KMS-11 (cell line): ENCODE data around the gene GULP1.

Source experiments
- H2AFZ ChIP-seq: fragments of 200-600 bp; sonication (generic); 2 replicates; pipeline ENCODE4 v1.6.1; 2016; ENCODE audit warnings: antibody characterized with exemption, mixed run types, low read depth
- H3K27ac ChIP-seq: fragments of 200-600 bp; sonication (generic); 2 replicates; pipeline ENCODE4 v1.6.1; 2016; ENCODE audit warnings: mild to moderate bottlenecking, mixed run types
- H3K27me3 ChIP-seq: fragments of 200-600 bp; sonication (generic); 2 replicates; pipeline ENCODE4 v1.6.1; 2017; ENCODE audit warnings: mild to moderate bottlenecking, low read depth, mixed run types, moderate library complexity; ENCODE audit not compliant: insufficient read depth
- H3K36me3 ChIP-seq: fragments of 200-600 bp; sonication (generic); 2 replicates; pipeline ENCODE4 v1.6.1; 2017; ENCODE audit warnings: mild to moderate bottlenecking, mixed run types; ENCODE audit not compliant: insufficient read depth
- H3K4me1 ChIP-seq: fragments of 200-600 bp; sonication (generic); 2 replicates; pipeline ENCODE4 v1.6.1; 2016; ENCODE audit warnings: mild to moderate bottlenecking, low read depth, mixed run types; ENCODE audit not compliant: poor library complexity, severe bottlenecking
- H3K4me2 ChIP-seq: fragments of 200-600 bp; sonication (generic); 2 replicates; pipeline ENCODE4 v1.7.0; 2016; ENCODE audit warnings: mild to moderate bottlenecking, mixed run types
- H3K4me3 ChIP-seq: fragments of 200-600 bp; sonication (generic); IDR thresholded peaks from 2 replicates; pipeline ENCODE4 v1.6.1; 2017; ENCODE audit warnings: low read depth, low read length, mixed read lengths; ENCODE audit not compliant: insufficient read depth
- H3K79me2 ChIP-seq: fragments of 200-600 bp; sonication (generic); 2 replicates; pipeline ENCODE4 v1.6.1; 2016; ENCODE audit warnings: low read depth, mixed run types; ENCODE audit not compliant: insufficient read depth
- H3K9ac ChIP-seq: fragments of 200-600 bp; sonication (generic); 2 replicates; pipeline ENCODE4 v1.6.1; 2016; ENCODE audit warnings: mild to moderate bottlenecking, mixed run types
- H4K20me1 ChIP-seq: fragments of 200-600 bp; sonication (generic); 2 replicates; pipeline ENCODE4 v1.6.1; 2016; ENCODE audit warnings: mild to moderate bottlenecking, mixed run types; ENCODE audit not compliant: insufficient read depth
- TF ChIP-seq, protein P1 (sequence below): fragments of 200-600 bp; sonication (generic); conservative IDR thresholded peaks from 2 replicates; pipeline ENCODE4 v1.6.1; 2017; ENCODE audit warnings: low read depth, mild to moderate bottlenecking, antibody characterized with exemption, low read length, moderate library complexity, mixed read lengths

Gene GULP1

DNA sequence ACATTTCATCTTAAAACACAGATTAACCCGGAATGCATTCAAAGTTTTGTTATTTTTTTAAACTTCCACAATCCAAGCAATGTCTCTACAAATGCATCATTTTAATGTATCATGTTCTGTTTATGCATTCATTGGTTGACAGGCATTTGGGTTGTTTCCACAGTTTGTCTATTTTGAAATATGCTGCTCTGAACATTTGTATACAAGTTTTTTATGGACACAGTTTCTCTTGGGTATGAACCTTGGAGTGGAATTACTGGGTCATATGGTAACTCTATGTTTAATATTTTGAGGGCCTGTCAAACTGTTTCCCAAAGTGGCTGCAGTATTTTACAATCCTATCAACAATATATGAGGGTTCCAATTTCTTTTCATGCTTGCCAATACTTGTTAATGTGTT, 57.3 kb downstream of the GULP1 start:
- no peaks in the 10 kb centered on the region for H3K79me2 ChIP-seq
- no peaks in the 10 kb centered on the region for H3K27me3 ChIP-seq
- H2AFZ ChIP-seq, result no peak overlapping the region
- H3K27ac ChIP-seq, result no peak overlapping the region
- H3K4me1 ChIP-seq, result no peaks in the 10 kb centered on the region
- H4K20me1 ChIP-seq, result no peaks in the 10 kb centered on the region
- no peak overlapping the region for H3K4me2 ChIP-seq
- TF ChIP-seq, protein P1, sequence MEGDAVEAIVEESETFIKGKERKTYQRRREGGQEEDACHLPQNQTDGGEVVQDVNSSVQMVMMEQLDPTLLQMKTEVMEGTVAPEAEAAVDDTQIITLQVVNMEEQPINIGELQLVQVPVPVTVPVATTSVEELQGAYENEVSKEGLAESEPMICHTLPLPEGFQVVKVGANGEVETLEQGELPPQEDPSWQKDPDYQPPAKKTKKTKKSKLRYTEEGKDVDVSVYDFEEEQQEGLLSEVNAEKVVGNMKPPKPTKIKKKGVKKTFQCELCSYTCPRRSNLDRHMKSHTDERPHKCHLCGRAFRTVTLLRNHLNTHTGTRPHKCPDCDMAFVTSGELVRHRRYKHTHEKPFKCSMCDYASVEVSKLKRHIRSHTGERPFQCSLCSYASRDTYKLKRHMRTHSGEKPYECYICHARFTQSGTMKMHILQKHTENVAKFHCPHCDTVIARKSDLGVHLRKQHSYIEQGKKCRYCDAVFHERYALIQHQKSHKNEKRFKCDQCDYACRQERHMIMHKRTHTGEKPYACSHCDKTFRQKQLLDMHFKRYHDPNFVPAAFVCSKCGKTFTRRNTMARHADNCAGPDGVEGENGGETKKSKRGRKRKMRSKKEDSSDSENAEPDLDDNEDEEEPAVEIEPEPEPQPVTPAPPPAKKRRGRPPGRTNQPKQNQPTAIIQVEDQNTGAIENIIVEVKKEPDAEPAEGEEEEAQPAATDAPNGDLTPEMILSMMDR, result no peak
- H3K36me3 ChIP-seq, result no peaks in the 10 kb centered on the region
- no peak overlapping the region for H3K4me3 ChIP-seq
- no peak overlapping the region for H3K9ac ChIP-seq

DNA sequence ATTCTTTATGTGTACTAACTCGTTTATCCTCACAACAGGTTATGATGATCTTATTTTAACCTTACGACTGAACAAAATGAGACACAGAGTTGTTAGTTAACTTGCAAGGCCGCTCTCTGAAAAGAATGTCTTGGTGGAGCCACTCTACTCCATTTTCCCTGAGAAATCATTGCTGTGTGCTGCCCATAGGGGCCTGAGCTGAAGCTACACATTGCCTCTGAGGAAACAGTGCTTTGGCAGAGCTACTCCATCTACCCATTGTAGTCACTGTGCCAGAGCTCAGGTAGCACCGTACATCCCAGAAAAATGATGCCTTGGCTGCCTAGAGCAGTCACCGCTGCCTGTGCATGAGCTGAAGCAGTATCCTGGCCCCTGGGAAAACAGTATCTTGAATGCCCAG, 61.6 kb downstream of the GULP1 start:
- TF ChIP-seq, protein P1, result no peak
- H3K4me1 ChIP-seq, result no peaks in the 10 kb centered on the region
- H3K79me2 ChIP-seq, result no peaks in the 10 kb centered on the region
- H3K27ac ChIP-seq, result no peak overlapping the region
- H3K9ac ChIP-seq, result no peak overlapping the region
- no peaks in the 10 kb centered on the region for H3K27me3 ChIP-seq
- no peaks in the 10 kb centered on the region for H4K20me1 ChIP-seq
- no peak overlapping the region for H3K4me3 ChIP-seq
- no peaks in the 10 kb centered on the region for H3K36me3 ChIP-seq
- H3K4me2 ChIP-seq, result no peak overlapping the region
- H2AFZ ChIP-seq, result no peak overlapping the region

DNA sequence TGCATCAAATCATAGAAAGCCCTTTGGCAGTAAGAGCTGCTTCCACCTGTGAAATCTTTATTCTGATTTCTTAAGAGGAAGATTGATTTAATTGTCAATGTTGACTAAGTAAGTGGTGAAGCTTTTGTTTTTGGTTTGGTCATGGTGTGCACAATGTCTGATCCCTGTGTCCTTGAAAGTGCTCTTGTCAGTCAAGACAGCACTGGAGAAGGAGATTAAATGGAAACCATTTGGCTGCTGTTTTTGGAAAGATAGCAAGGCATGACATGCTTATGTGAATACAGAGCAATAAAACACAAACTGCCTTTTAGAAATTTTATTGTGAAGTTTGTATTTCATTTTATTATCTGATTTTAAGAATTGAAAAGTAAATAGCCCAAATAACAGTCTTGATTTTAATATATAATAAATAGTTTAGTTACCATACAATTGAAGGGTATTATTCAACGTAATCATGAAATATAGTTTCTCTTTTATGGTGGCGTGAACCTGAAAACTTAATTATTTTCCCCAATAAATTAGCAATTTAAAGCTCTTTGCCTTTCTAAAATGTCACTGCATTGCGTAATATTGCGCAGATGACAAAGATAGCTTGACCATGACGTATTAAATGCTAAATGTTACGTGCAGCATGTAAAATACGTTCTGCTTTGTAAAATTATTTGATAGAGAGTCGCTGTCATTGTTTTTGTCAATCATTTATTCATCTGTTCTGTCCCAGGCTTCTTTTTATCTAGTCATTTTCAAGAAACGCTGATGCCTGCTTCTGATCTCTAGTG, 69.0 kb downstream of the GULP1 start:
- H3K27me3 ChIP-seq, result no peaks in the 10 kb centered on the region
- TF ChIP-seq, protein P1, result no peak
- no peaks in the 10 kb centered on the region for H3K79me2 ChIP-seq
- no peak overlapping the region for H3K9ac ChIP-seq
- no peak overlapping the region for H3K27ac ChIP-seq
- H3K4me1 ChIP-seq, result no peaks in the 10 kb centered on the region
- H3K4me2 ChIP-seq, result no peak overlapping the region
- no peak overlapping the region for H3K4me3 ChIP-seq
- no peak overlapping the region for H2AFZ ChIP-seq
- no peaks in the 10 kb centered on the region for H3K36me3 ChIP-seq
- no peaks in the 10 kb centered on the region for H4K20me1 ChIP-seq

DNA sequence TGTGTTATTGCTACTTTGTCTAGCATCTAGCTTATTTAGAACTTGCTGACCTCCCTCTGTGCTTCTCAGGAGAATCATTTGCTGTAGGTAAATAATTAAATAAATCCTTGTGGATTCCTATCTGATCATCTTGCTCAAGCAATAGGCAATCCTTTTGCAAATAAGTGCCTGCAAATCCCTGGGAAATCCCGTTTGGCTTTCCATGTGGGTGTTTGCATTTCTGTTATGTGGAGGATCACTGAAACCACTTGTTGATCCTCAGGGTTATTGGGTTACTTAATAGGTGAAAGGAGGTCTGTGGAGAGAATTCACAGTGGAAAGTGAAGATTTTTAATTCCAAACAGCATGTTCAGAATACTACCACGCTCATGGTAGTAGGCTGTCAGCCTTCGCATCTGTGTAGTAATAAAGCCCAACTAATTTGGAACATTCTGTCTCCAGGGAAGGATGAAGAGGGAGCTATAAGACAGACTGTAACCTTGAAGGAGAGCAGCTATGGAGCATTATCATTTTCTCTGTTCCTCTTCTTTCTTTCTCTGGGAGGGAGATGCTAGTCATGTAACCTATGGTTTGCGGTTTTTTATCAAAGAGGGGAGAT, 72.5 kb downstream of the GULP1 start:
- H4K20me1 ChIP-seq, result no peaks in the 10 kb centered on the region
- H3K9ac ChIP-seq, result no peak overlapping the region
- H3K4me2 ChIP-seq, result no peak overlapping the region
- peaks cover 10% of the 10 kb centered on the region for H3K4me1 ChIP-seq
- H3K36me3 ChIP-seq, result no peaks in the 10 kb centered on the region
- no peak overlapping the region for H2AFZ ChIP-seq
- no peak overlapping the region for H3K27ac ChIP-seq
- TF ChIP-seq, protein P1, result no peak
- H3K4me3 ChIP-seq, result no peak overlapping the region
- H3K27me3 ChIP-seq, result no peaks in the 10 kb centered on the region
- no peaks in the 10 kb centered on the region for H3K79me2 ChIP-seq
